ENCODE data around the gene PRR36. TPM values are rescaled to one million over a fixed set of nuclear protein-coding genes. Genes with fewer than 3 reads are reported as not detected.

The PRR36 gene
- total RNA-seq, 2 experiments from 2014 or later = 0.20 TPM; not detected in 1

GRCh38 chr19:7841751-7842660, 32.2 kb downstream of the PRR36 start:
- no peak for DNase-seq
- TF ChIP-seq, protein P1, sequence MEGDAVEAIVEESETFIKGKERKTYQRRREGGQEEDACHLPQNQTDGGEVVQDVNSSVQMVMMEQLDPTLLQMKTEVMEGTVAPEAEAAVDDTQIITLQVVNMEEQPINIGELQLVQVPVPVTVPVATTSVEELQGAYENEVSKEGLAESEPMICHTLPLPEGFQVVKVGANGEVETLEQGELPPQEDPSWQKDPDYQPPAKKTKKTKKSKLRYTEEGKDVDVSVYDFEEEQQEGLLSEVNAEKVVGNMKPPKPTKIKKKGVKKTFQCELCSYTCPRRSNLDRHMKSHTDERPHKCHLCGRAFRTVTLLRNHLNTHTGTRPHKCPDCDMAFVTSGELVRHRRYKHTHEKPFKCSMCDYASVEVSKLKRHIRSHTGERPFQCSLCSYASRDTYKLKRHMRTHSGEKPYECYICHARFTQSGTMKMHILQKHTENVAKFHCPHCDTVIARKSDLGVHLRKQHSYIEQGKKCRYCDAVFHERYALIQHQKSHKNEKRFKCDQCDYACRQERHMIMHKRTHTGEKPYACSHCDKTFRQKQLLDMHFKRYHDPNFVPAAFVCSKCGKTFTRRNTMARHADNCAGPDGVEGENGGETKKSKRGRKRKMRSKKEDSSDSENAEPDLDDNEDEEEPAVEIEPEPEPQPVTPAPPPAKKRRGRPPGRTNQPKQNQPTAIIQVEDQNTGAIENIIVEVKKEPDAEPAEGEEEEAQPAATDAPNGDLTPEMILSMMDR (IDR thresholded peaks at IDR 0.05) = no peak
- ATAC-seq = no peak
- Mint-ChIP-seq H3K36me3 (ENCODE audit: low read depth) (no peaks in the 10 kb centered on the region), H3K27ac (no peak overlapping the region), H3K27me3 (no peaks in the 10 kb centered on the region), H3K4me1 (ENCODE audit: low read depth) (no peaks in the 10 kb centered on the region), H3K9me3 (no peaks in the 10 kb centered on the region), H3K4me3 (no peak overlapping the region)
- intact Hi-C loops (cut with micrococcal nuclease) = no loop called here
- CTCF ChIA-PET = no interaction called here
- POLR2A ChIA-PET = no interaction called here

DNA sequence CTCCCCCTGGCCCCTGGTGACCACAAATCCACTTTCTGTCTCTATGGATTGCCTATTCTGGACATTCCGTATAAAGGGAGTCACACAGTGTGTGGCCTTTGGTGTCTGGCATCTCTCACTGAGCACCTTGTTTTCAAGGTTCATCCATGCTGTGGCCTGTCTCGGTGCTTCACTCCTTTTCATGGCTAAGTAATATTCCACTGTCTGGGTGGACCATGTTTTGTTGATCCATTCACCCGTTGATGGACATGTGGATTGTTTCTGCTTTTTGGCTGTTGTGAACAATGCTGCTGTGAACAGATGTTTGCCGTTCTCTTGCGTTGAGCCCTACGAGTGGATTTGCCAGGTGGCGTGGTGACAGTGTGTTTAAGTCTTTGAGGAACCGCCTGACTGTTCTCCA, 33.6 kb downstream of the PRR36 start:
- H3K9me3 Mint-ChIP-seq = no peaks in the 10 kb centered on the region
- H3K4me1 Mint-ChIP-seq (ENCODE audit: low read depth) = no peaks in the 10 kb centered on the region
- no peak overlapping the region for H3K4me3 Mint-ChIP-seq
- H3K27me3 Mint-ChIP-seq = no peaks in the 10 kb centered on the region
- CTCF ChIA-PET = no interaction called here
- no peaks in the 10 kb centered on the region for H3K36me3 Mint-ChIP-seq (ENCODE audit: low read depth)
- TF ChIP-seq, protein P1 (IDR thresholded peaks at IDR 0.05) = no peak
- intact Hi-C loops (cut with micrococcal nuclease) = no loop called here
- no peak overlapping the region for H3K27ac Mint-ChIP-seq
- POLR2A ChIA-PET = no interaction called here
- no peak for DNase-seq
- ATAC-seq = no peak

GRCh38 chr19:7839476-7839875, 34.7 kb downstream of the PRR36 start:
- Mint-ChIP-seq H3K9me3 (no peaks in the 10 kb centered on the region), H3K27me3 (no peaks in the 10 kb centered on the region), H3K4me3 (no peak overlapping the region), H3K27ac (no peak overlapping the region), H3K36me3 (ENCODE audit: low read depth) (no peaks in the 10 kb centered on the region), H3K4me1 (ENCODE audit: low read depth) (no peaks in the 10 kb centered on the region)
- intact Hi-C loops (cut with micrococcal nuclease) = no loop called here
- TF ChIP-seq, protein P1 (IDR thresholded peaks at IDR 0.05) = no peak
- ATAC-seq (no peak), DNase-seq (no peak)
- POLR2A ChIA-PET = interaction anchor here (0.9 kb wide), 1 partner anchor 10 kb away, joined by 3 read pairs; no protein-coding TSS in a partner anchor
- CTCF ChIA-PET = no interaction called here

- no peaks in the 10 kb centered on the region for H3K27me3 Mint-ChIP-seq
- POLR2A ChIA-PET = no interaction called here
- no peak overlapping the region for H3K4me3 Mint-ChIP-seq
- TF ChIP-seq, protein P1 (IDR thresholded peaks at IDR 0.05) = no peak
- ATAC-seq (no peak), DNase-seq (no peak)
- H3K9me3 Mint-ChIP-seq = no peaks in the 10 kb centered on the region
- peaks cover 14% of the 10 kb centered on the region for H3K4me1 Mint-ChIP-seq (ENCODE audit: low read depth)
- no peaks in the 10 kb centered on the region for H3K36me3 Mint-ChIP-seq (ENCODE audit: low read depth)
- no peak overlapping the region for H3K27ac Mint-ChIP-seq
- intact Hi-C loops (cut with micrococcal nuclease) = no loop called here
- CTCF ChIA-PET = interaction anchor here (2.0 kb wide), 1 partner anchor 265 kb away, joined by 7 read pairs; no protein-coding TSS in a partner anchor
Observed at GRCh38 chr19:7833225-7834099, 40.7 kb downstream of the PRR36 start.
